Activated CD4-positive, alpha-beta T cell treated with anti-CD3 and anti-CD28 coated beads, Interleukin-2, amount 10 ng/mL, durations not matched to agents 7 days and 5 days (primary cell): ENCODE results near the gene SLC35D3. TPM values are rescaled to one million over a fixed set of nuclear protein-coding genes. Genes with fewer than 3 reads are reported as not detected.
"Not testable (repeated sequence)": the region's sequence is repeated elsewhere in the genome, so short reads cannot be mapped to it uniquely, and the experiment has no call there.

ENCODE experiments used
- CTCF ChIA-PET: fragments of 350-600 bp; sonication (Branson Sonifier 250); formaldehyde crosslinking; loops from one replicate; lab custom pipeline; 2021; ENCODE audit warnings: antibody characterized with exemption; lab: Charles Lee
- POLR2A ChIA-PET: fragments of 350-600 bp; sonication (Branson Sonifier 250); formaldehyde crosslinking; loops from one replicate; lab custom pipeline; 2021; ENCODE audit warnings: antibody characterized with exemption; lab: Charles Lee
- DNase-seq: peaks from one replicate; pipeline ENCODE4 v3.0.0-alpha.2; 2020
- H3K27ac Mint-ChIP-seq: one replicate; pipeline ENCODE4 v1.8.0; 2021; ENCODE audit warnings: mild to moderate bottlenecking, moderate library complexity, mixed read lengths
- H3K27me3 Mint-ChIP-seq: one replicate; pipeline ENCODE4 v1.8.0; 2021; ENCODE audit warnings: mixed read lengths
- H3K36me3 Mint-ChIP-seq: one replicate; pipeline ENCODE4 v1.8.0; 2021; ENCODE audit warnings: low read depth, mixed read lengths
- H3K4me1 Mint-ChIP-seq: one replicate; pipeline ENCODE4 v1.8.0; 2021; ENCODE audit warnings: mixed read lengths
- H3K4me3 Mint-ChIP-seq: one replicate; pipeline ENCODE4 v1.8.0; 2021; ENCODE audit warnings: mild to moderate bottlenecking, moderate library complexity, mixed read lengths
- H3K9me3 Mint-ChIP-seq: one replicate; pipeline ENCODE4 v1.8.0; 2021; ENCODE audit warnings: mixed read lengths
- total RNA-seq, 2 experiments: library from RNA; stranded (reverse); gene quantifications; one replicate each; pipeline ENCODE4 v1.2.3, GENCODE V29; 2021

Gene SLC35D3
- total RNA-seq, 2 experiments from 2014 or later = not detected

DNA sequence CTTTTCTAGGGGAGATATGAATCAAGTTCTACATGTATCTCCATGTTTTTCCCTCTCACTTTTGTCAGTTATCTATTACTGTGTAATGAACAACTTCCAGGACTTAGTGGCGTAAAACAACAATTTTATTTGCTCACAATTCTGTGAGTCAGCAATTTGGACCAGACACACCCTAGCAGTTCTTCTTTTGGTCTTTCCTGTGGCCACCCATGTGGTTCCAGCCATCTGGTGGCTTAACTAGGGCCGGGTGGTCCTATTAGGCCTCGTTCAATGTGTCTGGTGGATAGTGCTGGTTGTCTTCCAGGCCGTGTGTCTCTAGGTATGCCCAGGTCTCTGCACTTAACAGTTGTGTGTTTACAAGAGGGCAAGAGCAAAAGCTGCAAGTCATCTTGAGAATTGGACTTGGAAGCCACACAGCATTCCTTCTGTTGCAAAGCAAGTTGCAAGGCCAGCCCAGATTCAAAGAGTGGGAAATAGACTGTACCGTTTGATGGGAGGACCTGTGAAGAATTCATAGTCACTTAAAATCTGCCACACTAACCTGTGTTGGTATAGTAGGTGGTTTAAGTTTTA, 20.8 kb upstream of the SLC35D3 start:
- H3K4me3 Mint-ChIP-seq = no peak overlapping the region
- H3K36me3 Mint-ChIP-seq = peaks cover 6% of the 10 kb centered on the region
- H3K27me3 Mint-ChIP-seq = no peaks in the 10 kb centered on the region
- CTCF ChIA-PET = no interaction called here
- POLR2A ChIA-PET = no interaction called here
- no peak for DNase-seq
- H3K9me3 Mint-ChIP-seq = no peaks in the 10 kb centered on the region
- H3K4me1 Mint-ChIP-seq = peaks cover 2% of the 10 kb centered on the region
- no peak overlapping the region for H3K27ac Mint-ChIP-seq

DNA sequence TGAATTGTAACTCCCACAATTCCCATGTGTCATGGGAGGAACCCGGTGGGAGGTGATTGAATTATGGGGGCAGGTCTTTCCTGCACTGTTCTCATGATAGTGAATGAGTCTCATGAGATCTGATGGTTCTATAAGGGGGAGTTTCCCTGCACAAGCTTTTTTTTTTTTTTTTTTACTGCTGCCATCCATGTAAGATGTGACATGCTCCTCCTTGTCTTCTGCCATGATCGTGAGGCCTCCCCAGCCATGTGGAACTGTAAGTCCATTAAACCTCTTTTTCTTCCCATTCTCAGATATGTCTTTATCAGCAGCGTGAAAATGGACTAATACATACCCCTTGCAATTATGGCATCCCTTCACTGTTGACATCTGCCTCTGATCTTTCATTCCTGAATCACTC, 17.6 kb upstream of the SLC35D3 start:
- DNase-seq, H3K9me3 Mint-ChIP-seq, H3K36me3 Mint-ChIP-seq, H3K27ac Mint-ChIP-seq, POLR2A ChIA-PET, H3K4me1 Mint-ChIP-seq, H3K4me3 Mint-ChIP-seq, H3K27me3 Mint-ChIP-seq: not testable (repeated sequence)
- CTCF ChIA-PET = interaction anchor here (1.3 kb wide), 1 partner anchor 14 kb away, joined by 3 read pairs; no protein-coding TSS in a partner anchor

DNA sequence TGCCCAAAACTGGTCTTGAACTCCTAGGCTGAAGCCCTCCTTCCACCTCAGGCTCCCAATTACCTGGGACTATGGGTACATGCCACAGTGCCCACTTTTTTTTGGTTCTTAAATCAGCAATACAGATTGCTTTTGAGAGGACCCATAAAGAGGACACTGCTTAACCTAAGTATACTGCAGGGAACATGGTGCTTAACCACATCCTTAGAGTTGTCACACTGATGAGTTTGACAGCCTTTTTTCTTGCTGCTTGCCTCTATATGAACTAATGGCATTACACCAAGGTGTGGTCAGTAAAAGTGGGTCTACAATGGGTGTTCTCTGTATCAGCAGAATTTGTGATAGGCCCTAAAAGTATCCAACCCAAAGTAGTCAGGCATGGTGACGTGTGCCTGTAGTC, 7.2 kb upstream of the SLC35D3 start:
- H3K36me3 Mint-ChIP-seq = peaks cover 1% of the 10 kb centered on the region
- DNase-seq = no peak
- peaks cover 16% of the 10 kb centered on the region for H3K27me3 Mint-ChIP-seq
- ChIA-PET POLR2A (no interaction called here), CTCF (no interaction called here)
- no peak overlapping the region for H3K4me3 Mint-ChIP-seq
- H3K4me1 Mint-ChIP-seq = peaks cover 4% of the 10 kb centered on the region
- H3K9me3 Mint-ChIP-seq = no peaks in the 10 kb centered on the region
- no peak overlapping the region for H3K27ac Mint-ChIP-seq

DNA sequence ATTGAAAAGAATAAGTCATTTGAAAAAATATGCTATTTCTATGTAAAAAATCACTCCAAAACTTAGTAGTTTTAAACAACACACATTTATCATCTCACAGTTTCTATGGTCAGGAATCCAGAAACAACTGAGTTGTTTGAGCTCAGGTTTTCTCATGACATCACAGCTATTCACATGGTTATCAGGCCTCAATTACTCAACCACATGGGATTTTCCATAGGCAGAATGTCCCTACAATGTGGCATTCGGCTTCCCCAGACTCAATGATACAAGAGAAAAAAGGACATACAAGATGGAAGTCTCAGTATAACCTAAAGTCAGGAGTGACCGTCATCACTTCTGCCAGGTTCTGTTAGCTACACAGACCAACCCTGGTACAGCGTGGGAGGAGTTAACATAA, 3.4 kb upstream of the SLC35D3 start:
- ChIA-PET POLR2A (no interaction called here), CTCF (interaction anchor here (1.0 to 1.5 kb wide), 4 partner anchors 14 to 126 kb away, joined by 3 to 5 read pairs (median 4); partner anchors contain the start of gene MAP3K5)
- peaks cover 1% of the 10 kb centered on the region for H3K36me3 Mint-ChIP-seq
- no peaks in the 10 kb centered on the region for H3K9me3 Mint-ChIP-seq
- peaks cover 27% of the 10 kb centered on the region for H3K4me1 Mint-ChIP-seq
- DNase-seq = no peak
- H3K27ac Mint-ChIP-seq = no peak overlapping the region
- H3K4me3 Mint-ChIP-seq = no peak overlapping the region
- H3K27me3 Mint-ChIP-seq = peaks cover 43% of the 10 kb centered on the region

DNA sequence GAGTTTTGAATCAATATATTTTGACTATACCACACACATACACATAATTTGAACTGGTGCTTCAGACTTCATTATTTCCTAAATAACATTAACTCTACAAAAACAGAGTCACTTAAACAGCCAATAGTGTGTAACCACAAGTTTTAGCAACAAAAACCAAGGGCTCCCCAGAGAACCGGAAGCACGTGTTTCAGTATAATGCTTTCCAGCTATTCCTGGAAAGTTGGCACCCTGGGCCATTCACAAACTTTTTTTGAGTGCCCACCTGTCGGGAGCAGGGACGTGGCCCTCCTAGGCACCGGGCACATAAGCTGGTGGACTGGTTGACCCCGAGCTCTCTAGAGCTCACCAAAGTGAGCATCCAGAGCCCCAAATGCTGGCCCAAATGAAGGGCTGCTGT, 1.9 kb upstream of the SLC35D3 start:
- H3K27me3 Mint-ChIP-seq = peaks cover 55% of the 10 kb centered on the region
- peaks cover under 1% of the 10 kb centered on the region for H3K36me3 Mint-ChIP-seq
- POLR2A ChIA-PET = no interaction called here
- peak overlapping the region; percentile 67 for H3K4me3 Mint-ChIP-seq
- H3K4me1 Mint-ChIP-seq = peaks cover 29% of the 10 kb centered on the region
- no peak for DNase-seq
- H3K9me3 Mint-ChIP-seq = no peaks in the 10 kb centered on the region
- H3K27ac Mint-ChIP-seq = no peak overlapping the region
- CTCF ChIA-PET = interaction anchor here (0.6 to 1.5 kb wide), 2 partner anchors 128 to 671 kb away, joined by 3 to 5 read pairs; partner anchors contain the start of gene MAP3K5

DNA sequence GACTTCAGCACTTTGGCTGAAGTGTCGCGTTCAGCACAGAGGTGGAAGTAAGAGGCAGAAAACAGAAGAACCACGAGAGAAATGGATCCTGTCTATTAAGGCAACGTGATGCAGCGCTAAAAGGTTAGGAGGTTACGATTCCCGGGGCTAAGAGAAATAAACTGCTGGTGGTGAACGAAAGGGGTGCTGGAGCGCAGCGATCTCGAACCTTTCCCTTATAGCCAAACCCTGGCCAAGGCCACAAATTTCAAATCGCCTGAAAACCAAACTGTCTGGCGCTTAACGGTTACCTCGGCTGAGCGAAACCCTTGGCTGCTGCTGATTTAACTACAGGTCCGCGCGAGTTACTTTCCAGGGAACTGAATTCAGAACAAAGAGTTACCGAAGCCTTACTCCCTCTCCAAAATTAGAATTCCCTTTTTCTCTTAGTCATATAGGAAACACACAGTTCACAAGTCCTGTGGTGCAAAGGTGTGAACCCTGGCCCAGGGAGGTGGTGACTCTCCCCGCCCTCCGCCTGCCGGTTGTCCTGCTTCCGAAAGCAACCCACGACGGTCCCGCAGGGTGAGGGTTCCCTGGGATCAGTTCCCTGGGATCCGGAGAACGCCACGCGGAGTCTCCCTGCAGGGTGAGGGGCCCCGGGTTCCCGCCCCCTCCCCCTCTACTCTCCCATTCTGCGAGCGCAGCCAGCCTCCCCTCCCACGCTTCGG, 1.3 kb upstream of the SLC35D3 start:
- no peak for DNase-seq
- no peaks in the 10 kb centered on the region for H3K9me3 Mint-ChIP-seq
- H3K4me3 Mint-ChIP-seq = peak overlapping the region; percentile 67
- peaks cover 57% of the 10 kb centered on the region for H3K27me3 Mint-ChIP-seq
- H3K27ac Mint-ChIP-seq = no peak overlapping the region
- ChIA-PET CTCF (interaction anchor here (0.5 to 1.2 kb wide), 4 partner anchors 14 to 670 kb away, joined by 3 to 4 read pairs (median 3); no protein-coding TSS in a partner anchor), POLR2A (no interaction called here)
- no peaks in the 10 kb centered on the region for H3K36me3 Mint-ChIP-seq
- H3K4me1 Mint-ChIP-seq = peaks cover 29% of the 10 kb centered on the region

DNA sequence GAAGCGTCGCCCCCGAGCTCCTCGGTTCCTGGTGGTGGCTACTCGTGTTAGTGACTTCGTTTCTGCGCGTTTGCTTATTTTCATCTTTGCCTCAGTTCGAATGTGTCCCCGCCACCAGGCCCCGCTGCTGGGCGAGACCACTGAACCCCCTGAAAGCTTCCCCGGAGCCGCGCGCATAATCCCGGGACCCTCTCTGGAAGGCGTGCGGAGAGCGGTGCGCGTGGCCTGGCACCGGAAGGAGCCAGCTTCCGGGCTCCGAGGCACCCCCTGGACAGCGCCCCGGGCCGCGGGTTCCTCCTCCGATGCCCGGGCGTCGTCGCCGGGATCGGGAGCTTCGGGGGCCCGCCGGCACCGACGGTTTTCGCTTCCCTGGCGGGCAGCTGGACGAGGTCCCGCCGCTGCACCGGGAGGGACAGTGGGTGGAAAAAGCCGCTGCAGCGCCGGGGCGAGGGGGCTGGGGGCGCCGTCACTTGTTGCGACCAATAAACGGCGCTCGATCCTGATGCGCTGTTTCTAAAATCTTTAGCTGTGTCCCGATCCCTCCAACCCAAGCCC, 643 bp upstream of the SLC35D3 start:
- H3K27me3 Mint-ChIP-seq = peaks cover 64% of the 10 kb centered on the region
- no peak for DNase-seq
- no peaks in the 10 kb centered on the region for H3K9me3 Mint-ChIP-seq
- POLR2A ChIA-PET = no interaction called here
- CTCF ChIA-PET = interaction anchor here (0.5 to 1.2 kb wide), 4 partner anchors 14 to 277 kb away, joined by 3 to 4 read pairs (median 3); no protein-coding TSS in a partner anchor
- H3K4me1 Mint-ChIP-seq = peaks cover 29% of the 10 kb centered on the region
- peak overlapping the region; percentile 67 for H3K4me3 Mint-ChIP-seq
- H3K36me3 Mint-ChIP-seq = no peaks in the 10 kb centered on the region
- no peak overlapping the region for H3K27ac Mint-ChIP-seq

DNA sequence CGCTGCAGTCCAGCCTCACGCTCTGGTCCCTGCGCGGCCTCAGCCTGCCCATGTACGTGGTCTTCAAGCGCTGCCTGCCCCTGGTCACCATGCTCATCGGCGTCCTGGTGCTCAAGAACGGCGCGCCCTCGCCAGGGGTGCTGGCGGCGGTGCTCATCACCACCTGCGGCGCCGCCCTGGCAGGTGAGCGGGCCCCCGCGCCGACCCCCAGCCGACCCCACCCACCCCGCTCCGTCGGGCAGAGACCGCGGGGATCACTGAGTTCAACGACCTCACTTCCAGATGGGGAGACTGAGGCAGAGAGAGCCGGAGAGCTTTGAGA, 545 bp downstream of the SLC35D3 start:
- Mint-ChIP-seq H3K9me3 (no peaks in the 10 kb centered on the region), H3K4me3 (peak overlapping the region; percentile 60), H3K27me3 (peaks cover 68% of the 10 kb centered on the region), H3K27ac (no peak overlapping the region), H3K4me1 (peaks cover 29% of the 10 kb centered on the region), H3K36me3 (no peaks in the 10 kb centered on the region)
- no peak for DNase-seq
- POLR2A ChIA-PET = no interaction called here
- CTCF ChIA-PET = interaction anchor here (0.6 to 1.2 kb wide), 3 partner anchors 10 to 514 kb away, joined by 3 read pairs; no protein-coding TSS in a partner anchor

DNA sequence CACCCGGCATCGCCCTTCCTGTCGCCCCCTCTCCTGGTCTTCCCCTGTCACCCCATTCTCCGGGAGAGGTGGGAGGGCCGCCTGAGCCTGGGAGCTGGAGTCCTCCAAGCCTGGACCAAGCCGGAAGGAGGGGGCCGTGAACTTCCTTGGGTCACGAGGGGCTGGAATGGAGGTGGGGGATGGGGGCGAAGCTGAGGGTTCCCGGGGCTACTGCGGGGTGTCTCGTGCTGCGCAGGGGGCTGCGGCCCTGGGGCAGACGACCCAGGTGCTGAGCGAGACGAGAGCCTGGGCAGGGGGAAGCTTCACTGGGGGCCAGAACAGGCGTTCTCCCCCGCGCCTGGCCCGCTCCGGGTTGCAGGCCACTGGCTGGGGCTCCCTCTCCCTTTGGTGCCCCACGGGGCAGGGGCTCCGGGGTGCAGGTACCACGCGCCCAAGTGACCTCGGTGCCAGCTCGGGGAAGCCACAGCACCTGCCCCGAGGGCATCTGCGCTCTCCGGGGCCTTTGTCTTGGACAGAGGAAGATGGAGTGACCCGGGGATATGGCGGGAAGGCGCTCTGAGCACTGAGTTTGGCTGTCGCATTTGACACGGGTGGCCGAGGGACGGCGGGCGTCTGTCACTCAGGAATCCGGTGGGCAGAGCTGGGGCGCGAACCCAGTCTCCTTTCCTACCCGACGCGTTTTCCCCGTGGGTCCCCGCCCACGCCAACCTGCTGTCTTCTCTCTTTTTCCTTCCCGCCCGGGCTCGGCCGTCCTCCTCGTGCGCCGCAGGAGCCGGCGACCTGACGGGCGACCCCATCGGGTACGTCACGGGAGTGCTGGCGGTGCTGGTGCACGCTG, 1.2 kb downstream of the SLC35D3 start:
- Mint-ChIP-seq H3K27me3 (peaks cover 66% of the 10 kb centered on the region), H3K4me1 (peaks cover 29% of the 10 kb centered on the region), H3K9me3 (no peaks in the 10 kb centered on the region), H3K36me3 (no peaks in the 10 kb centered on the region), H3K4me3 (peak overlapping the region; percentile 38), H3K27ac (no peak overlapping the region)
- CTCF ChIA-PET = interaction anchor here (1.1 kb wide), 1 partner anchor 131 kb away, joined by 3 read pairs; the partner anchor contains the start of gene MAP3K5
- DNase-seq = no peak
- POLR2A ChIA-PET = no interaction called here

DNA sequence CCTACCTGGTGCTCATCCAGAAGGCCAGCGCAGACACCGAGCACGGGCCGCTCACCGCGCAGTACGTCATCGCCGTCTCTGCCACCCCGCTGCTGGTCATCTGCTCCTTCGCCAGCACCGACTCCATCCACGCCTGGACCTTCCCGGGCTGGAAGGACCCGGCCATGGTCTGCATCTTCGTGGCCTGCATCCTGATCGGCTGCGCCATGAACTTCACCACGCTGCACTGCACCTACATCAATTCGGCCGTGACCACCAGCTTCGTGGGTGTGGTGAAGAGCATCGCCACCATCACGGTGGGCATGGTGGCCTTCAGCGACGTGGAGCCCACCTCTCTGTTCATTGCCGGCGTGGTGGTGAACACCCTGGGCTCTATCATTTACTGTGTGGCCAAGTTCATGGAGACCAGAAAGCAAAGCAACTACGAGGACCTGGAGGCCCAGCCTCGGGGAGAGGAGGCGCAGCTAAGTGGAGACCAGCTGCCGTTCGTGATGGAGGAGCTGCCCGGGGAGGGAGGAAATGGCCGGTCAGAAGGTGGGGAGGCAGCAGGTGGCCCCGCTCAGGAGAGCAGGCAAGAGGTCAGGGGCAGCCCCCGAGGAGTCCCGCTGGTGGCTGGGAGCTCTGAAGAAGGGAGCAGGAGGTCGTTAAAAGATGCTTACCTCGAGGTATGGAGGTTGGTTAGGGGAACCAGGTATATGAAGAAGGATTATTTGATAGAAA, 2.0 kb downstream of the SLC35D3 start:
- H3K9me3 Mint-ChIP-seq = no peaks in the 10 kb centered on the region
- peaks cover 29% of the 10 kb centered on the region for H3K4me1 Mint-ChIP-seq
- no peak for DNase-seq
- H3K27ac Mint-ChIP-seq = no peak overlapping the region
- POLR2A ChIA-PET = no interaction called here
- H3K27me3 Mint-ChIP-seq = peaks cover 58% of the 10 kb centered on the region
- no peaks in the 10 kb centered on the region for H3K36me3 Mint-ChIP-seq
- peak overlapping the region; percentile 28 for H3K4me3 Mint-ChIP-seq
- CTCF ChIA-PET = interaction anchor here (1.1 kb wide), 1 partner anchor 132 kb away, joined by 3 read pairs; the partner anchor contains the start of gene MAP3K5

DNA sequence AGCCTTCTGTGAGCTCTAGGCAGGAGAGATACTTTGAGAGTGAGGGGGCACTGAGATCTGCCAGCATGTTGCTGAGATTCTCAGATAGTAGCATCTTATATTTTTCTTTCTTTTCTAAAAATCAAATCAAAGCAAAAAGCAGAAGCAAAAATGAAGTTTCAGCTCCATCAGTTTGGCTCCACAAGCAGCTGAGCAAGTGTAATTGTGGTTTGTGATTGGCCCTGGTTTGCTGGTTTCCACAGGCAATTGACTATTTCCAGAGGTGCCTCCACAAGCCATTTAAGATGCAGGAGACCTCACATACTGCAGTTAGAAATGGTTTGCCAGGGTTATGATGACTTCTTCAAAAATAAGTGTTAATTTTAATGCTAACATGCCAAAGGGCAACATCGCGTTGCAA, 4.3 kb downstream of the SLC35D3 start:
- no peaks in the 10 kb centered on the region for H3K9me3 Mint-ChIP-seq
- no peaks in the 10 kb centered on the region for H3K36me3 Mint-ChIP-seq
- H3K27me3 Mint-ChIP-seq = peaks cover 44% of the 10 kb centered on the region
- H3K4me3 Mint-ChIP-seq = no peak overlapping the region
- DNase-seq = no peak
- POLR2A ChIA-PET = no interaction called here
- CTCF ChIA-PET = interaction anchor here (0.6 kb wide), 1 partner anchor 59 kb away, joined by 4 read pairs; no protein-coding TSS in a partner anchor
- no peak overlapping the region for H3K27ac Mint-ChIP-seq
- H3K4me1 Mint-ChIP-seq = peaks cover 12% of the 10 kb centered on the region

DNA sequence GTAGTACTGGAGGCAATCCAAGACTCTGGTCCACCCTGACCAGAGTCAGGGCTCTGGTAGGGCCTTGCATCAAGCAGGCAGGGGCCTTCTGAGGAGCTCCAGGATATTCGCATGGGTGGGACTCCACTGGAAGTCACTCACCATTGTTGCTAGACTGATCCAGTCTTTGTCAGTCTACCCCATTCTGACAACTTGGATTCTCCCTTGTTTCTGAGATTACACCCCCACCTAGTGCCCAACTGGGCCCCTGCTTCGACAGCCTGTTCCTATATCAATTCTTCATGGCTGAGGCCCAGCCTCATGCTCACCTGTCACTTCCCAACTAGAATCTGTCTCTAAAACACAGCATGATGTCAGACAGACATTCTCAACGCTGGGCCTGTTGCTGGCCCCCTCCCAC, 5.2 kb downstream of the SLC35D3 start:
- no peaks in the 10 kb centered on the region for H3K9me3 Mint-ChIP-seq
- POLR2A ChIA-PET = no interaction called here
- peaks cover 10% of the 10 kb centered on the region for H3K4me1 Mint-ChIP-seq
- H3K27me3 Mint-ChIP-seq = peaks cover 41% of the 10 kb centered on the region
- no peak overlapping the region for H3K4me3 Mint-ChIP-seq
- peak; percentile 29 for DNase-seq
- H3K27ac Mint-ChIP-seq = no peak overlapping the region
- CTCF ChIA-PET = interaction anchor here (1.0 kb wide), 1 partner anchor 135 kb away, joined by 3 read pairs; the partner anchor contains the start of gene MAP3K5
- no peaks in the 10 kb centered on the region for H3K36me3 Mint-ChIP-seq
